GM12878 (cell line): ENCODE data around the gene DDAH1. TPM values are rescaled to one million over a fixed set of nuclear protein-coding genes. Genes with fewer than 3 reads are reported as not detected.

Experiments
- ATAC-seq: fragments of 200-7000 bp; cut with Tn5 transposase; 3 replicates; pipeline ENCODE4 v1.9.1; 2020; ENCODE audit warnings: mild to moderate bottlenecking, moderate library complexity
- BruUV-seq: library from RNA; stranded (reverse); fragments of 400-500 nt; replicated peaks from 2 replicates; lab custom pipeline; 2021; lab: Mats Ljungman, UMichigan
- CTCF ChIA-PET: fragments of 300-600 bp; sonication (Branson Sonifier 250); formaldehyde crosslinking; extraction: SDS; loops from one replicate; lab custom pipeline; 2021; ENCODE audit warnings: inconsistent platforms; lab: Yijun Ruan, JAX
- POLR2A ChIA-PET: fragments of 350-600 bp; formaldehyde crosslinking; extraction: SDS; loops from one replicate; lab custom pipeline; 2021; ENCODE audit warnings: inconsistent platforms; lab: Charles Lee
- RAD21 ChIA-PET: fragments of 300-600 bp; sonication (Branson Sonifier 250); formaldehyde crosslinking; loops from one replicate; lab custom pipeline; 2023; ENCODE audit warnings: antibody characterized with exemption; ENCODE audit not compliant: unreplicated experiment; lab: Charles Lee
- SMC1A ChIA-PET: fragments of 300-600 bp; sonication (Branson Sonifier 250); formaldehyde crosslinking; loops from one replicate; lab custom pipeline; 2023; ENCODE audit not compliant: unreplicated experiment, uncharacterized antibody; lab: Charles Lee
- DNase-seq: peaks from one replicate; pipeline ENCODE4 v3.0.0-alpha.2; 2011; ENCODE audit warnings: low read depth, low spot score
- FAIRE-seq: peaks from 3 replicates; lab custom pipeline; 2011; peaks lifted over from hg19 to GRCh38; lab: Jason Lieb, UNC
- H2AFZ ChIP-seq: 2 replicates; pipeline ENCODE4 v1.6.0; 2011; ENCODE audit warnings: low read depth, low read length, control low read depth; ENCODE audit not compliant: control insufficient read depth
- H3K27ac ChIP-seq: 2 replicates; pipeline ENCODE4 v1.5.1; 2011; ENCODE audit warnings: control low read depth; ENCODE audit not compliant: control insufficient read depth, insufficient read depth
- H3K27me3 ChIP-seq, 2 experiments: replicated peaks in 1 of 2; 2 replicates each; pipeline versions ENCODE4 v1.6.0 to v1.6.1; 2011; ENCODE audit warnings: low read length in 1 of 2; ENCODE audit not compliant: control insufficient read depth in 2 of 2, insufficient read depth in 2 of 2
- H3K36me3 ChIP-seq, 2 experiments: 2 replicates each; pipeline ENCODE4 v1.5.1; 2011; ENCODE audit warnings: low read length in 1 of 2; ENCODE audit not compliant: control insufficient read depth in 2 of 2, insufficient read depth in 2 of 2
- H3K4me1 ChIP-seq: 2 replicates; pipeline ENCODE4 v1.6.1; 2011; ENCODE audit warnings: mild to moderate bottlenecking, low read length, moderate library complexity, mixed read lengths; ENCODE audit not compliant: control insufficient read depth, insufficient read depth
- H3K4me2 ChIP-seq: 2 replicates; pipeline ENCODE4 v1.6.0; 2011; ENCODE audit warnings: control low read depth; ENCODE audit not compliant: control insufficient read depth, insufficient read depth
- H3K4me3 ChIP-seq: fragments of 200-600 bp; sonication (generic); 2 replicates; pipeline ENCODE4 v1.5.1; 2016
- H3K79me2 ChIP-seq: 2 replicates; pipeline ENCODE4 v1.6.0; 2011; ENCODE audit warnings: low read length; ENCODE audit not compliant: control insufficient read depth, insufficient read depth
- H3K9ac ChIP-seq: 2 replicates; pipeline ENCODE4 v1.8.0; 2011; ENCODE audit warnings: low read length, control low read depth, mixed read lengths; ENCODE audit not compliant: control insufficient read depth, insufficient read depth
- H3K9me3 ChIP-seq: replicated peaks from 3 replicates; pipeline ENCODE4 v1.5.1; 2011; ENCODE audit warnings: mild to moderate bottlenecking, low read length; ENCODE audit not compliant: control insufficient read depth, insufficient read depth
- H4K20me1 ChIP-seq: 2 replicates; pipeline ENCODE4 v1.6.0; 2011; ENCODE audit not compliant: control insufficient read depth, insufficient read depth
- BCL3 ChIP-seq: IDR thresholded peaks from 2 replicates; pipeline ENCODE4 v1.6.1; 2011; ENCODE audit warnings: borderline replicate concordance, low read depth, mild to moderate bottlenecking, moderate library complexity, low read length; ENCODE audit not compliant: insufficient read depth, poor library complexity, severe bottlenecking
- BRCA1 ChIP-seq: IDR thresholded peaks from 2 replicates; pipeline ENCODE4 v1.6.1; 2011; ENCODE audit warnings: low read depth, low read length, improper control_type of control experiment
- CHD1 ChIP-seq: IDR thresholded peaks from 2 replicates; pipeline ENCODE4 v1.6.1; 2012; ENCODE audit warnings: low read depth, low read length, improper control_type of control experiment
- GATAD2B ChIP-seq: fragments of 450-650 bp; conservative IDR thresholded peaks from 2 replicates; pipeline ENCODE4 v1.6.1; 2017; ENCODE audit warnings: low read depth, mild to moderate bottlenecking, moderate library complexity
- IKZF2 ChIP-seq, 2 experiments: fragments of 450-650 bp; IDR thresholded peaks; 2 replicates each; pipeline ENCODE4 v1.6.1; 2017; ENCODE audit warnings: mild to moderate bottlenecking in 2 of 2, moderate library complexity in 2 of 2
- JUNB ChIP-seq: IDR thresholded peaks from 2 replicates; pipeline ENCODE4 v1.6.1; 2016; ENCODE audit warnings: antibody characterized with exemption, mild to moderate bottlenecking
- LARP7 ChIP-seq: fragments of 450-650 bp; IDR thresholded peaks from 2 replicates; pipeline ENCODE4 v1.6.1; 2017; ENCODE audit warnings: mild to moderate bottlenecking
- MTA3 ChIP-seq: IDR thresholded peaks from 2 replicates; pipeline ENCODE4 v1.6.1; 2012; ENCODE audit warnings: low read length, inconsistent platforms, borderline replicate concordance
- NR2C1 ChIP-seq: fragments of 450-650 bp; IDR thresholded peaks from 2 replicates; pipeline ENCODE4 v1.6.1; 2017; ENCODE audit warnings: antibody characterized with exemption, mild to moderate bottlenecking, moderate library complexity
- PAX5 ChIP-seq: IDR thresholded peaks from 2 replicates; pipeline ENCODE4 v1.6.1; 2011; ENCODE audit warnings: low read depth, low read length, borderline replicate concordance
- PKNOX1 ChIP-seq: fragments of 450-650 bp; IDR thresholded peaks from 2 replicates; pipeline ENCODE4 v1.6.1; 2016; ENCODE audit warnings: mild to moderate bottlenecking
- PML ChIP-seq: IDR thresholded peaks from 2 replicates; pipeline ENCODE4 v1.6.1; 2012; ENCODE audit warnings: low read length, inconsistent platforms
- RAD51 ChIP-seq: fragments of 450-650 bp; IDR thresholded peaks from 2 replicates; pipeline ENCODE4 v1.6.1; 2016; ENCODE audit warnings: moderate library complexity, mild to moderate bottlenecking, inconsistent platforms
- REST ChIP-seq: IDR thresholded peaks from 2 replicates; pipeline ENCODE4 v1.6.1; 2012; ENCODE audit warnings: mild to moderate bottlenecking, low read depth, low read length
- SIX5 ChIP-seq: IDR thresholded peaks from 2 replicates; pipeline ENCODE4 v1.6.1; 2011; ENCODE audit warnings: mild to moderate bottlenecking, low read depth, low read length, moderate library complexity; ENCODE audit not compliant: severe bottlenecking
- SMAD1 ChIP-seq: fragments of 450-650 bp; IDR thresholded peaks from 2 replicates; pipeline ENCODE4 v1.6.1; 2018; ENCODE audit warnings: mild to moderate bottlenecking, low read depth; ENCODE audit not compliant: partially characterized antibody
- ZNF687 ChIP-seq: fragments of 450-650 bp; IDR thresholded peaks from 2 replicates; pipeline ENCODE4 v1.6.1; 2017; ENCODE audit warnings: mild to moderate bottlenecking, moderate library complexity
- in situ Hi-C: fragments of 300-500 bp; cut with MboI; formaldehyde crosslinking; loops from 9 replicates; pipeline ENCODE4 v1.14.3; 2018; ENCODE audit warnings: mixed read lengths
- intact Hi-C: fragments of 100-400 bp; cut with micrococcal nuclease; formaldehyde crosslinking; loops from one replicate; pipeline ENCODE4 v1.14.2; 2022; ENCODE audit not compliant: unreplicated experiment
- polyA plus RNA-seq, 11 experiments: library from polyadenylated mRNA; depleted of rRNA in 4 of 11; unstranded in 6 of 11; stranded (reverse) in 5 of 11; fragments of >200 nt; fragmentation: Nextera tagmentation in 4 of 11; fragmentation: Illumina TruSeq in 1 of 11; extraction: Ambion mirVana in 4 of 11; extraction: Trizol in 1 of 11; gene quantifications; 1 replicate in 1 of 11; 2 replicates in 10 of 11; pipeline versions ENCODE4 v1.2.1 to v1.2.3, GENCODE V29; 2011 to 2016; ENCODE audit warnings: inconsistent platforms in 2 of 11, missing spikeins in 2 of 11, low read depth in 1 of 11
- total RNA-seq, 4 experiments: library from RNA; depleted of rRNA in 3 of 4; stranded (reverse); fragments of >200 nt in 3 of 4; fragmentation: Illumina TruSeq in 1 of 4; extraction: Trizol in 1 of 4; gene quantifications; 2 replicates each; pipeline versions ENCODE4 v1.2.1 to v1.2.3, GENCODE V29; 2013 to 2021

Gene DDAH1
- total and polyA plus RNA-seq, 10 of the 15 experiments (the other 5 are each of a cell fraction or from before 2014, with no cell fraction given) = 0.07 to 0.88 (median 0.27) TPM; not detected in 6

- POLR2A ChIA-PET = interaction anchor here (0.5 kb wide), 1 partner anchor 302 kb away, joined by 5 read pairs; no protein-coding TSS in a partner anchor
- no peaks in the 10 kb centered on the region for H3K27me3 ChIP-seq
- no peaks in the 10 kb centered on the region for H3K9me3 ChIP-seq
- BruUV-seq = no TSS peak
- intact Hi-C loops (no loop called here), in situ Hi-C loops (no loop called here)
- DNase-seq (no peak), FAIRE-seq (no peak), ATAC-seq (no peak)
- CTCF ChIA-PET = no interaction called here
- SMC1A ChIA-PET = interaction anchor here (1.6 kb wide), 1 partner anchor 11 kb away, joined by 4 read pairs; no protein-coding TSS in a partner anchor
- no peaks in the 10 kb centered on the region for H4K20me1 ChIP-seq
- no peak overlapping the region for H3K9ac ChIP-seq
- H3K36me3 ChIP-seq = no peaks in the 10 kb centered on the region
- RAD21 ChIA-PET = no interaction called here
- no peak overlapping the region for H3K4me2 ChIP-seq
- no peak overlapping the region for H2AFZ ChIP-seq
- H3K4me1 ChIP-seq = no peaks in the 10 kb centered on the region
- no peaks in the 10 kb centered on the region for H3K79me2 ChIP-seq
- no peak overlapping the region for H3K27ac ChIP-seq
- no peak overlapping the region for H3K4me3 ChIP-seq
- TF ChIP-seq JUNB (no peak), SIX5 (no peak), CHD1 (no peak), ZNF687 (no peak), IKZF2 (IDR thresholded peaks at IDR 0.05) (no peak), MTA3 (no peak), RAD51 (no peak), REST (no peak), BRCA1 (no peak), SMAD1 (no peak), BCL3 (no peak), PAX5 (no peak), LARP7 (no peak), NR2C1 (no peak), GATAD2B (no peak), PKNOX1 (no peak), PML (no peak)
These were observed 90.8 kb downstream of the DDAH1 start for GRCh38 chr1:85374160-85374559.
